DND-41 (cell line): Measurements from ENCODE around the gene OR4K5.

Experiments used
- ATAC-seq: fragments of 200-7000 bp; cut with Tn5 transposase; 3 replicates; pipeline ENCODE4 v1.9.1; 2021; ENCODE audit warnings: low read depth; ENCODE audit not compliant: insufficient read depth
- DNase-seq: peaks from one replicate; pipeline ENCODE4 v3.0.0-alpha.2; 2020
- H2AFZ ChIP-seq: 2 replicates; pipeline ENCODE4 v1.6.0; 2012; ENCODE audit warnings: low read depth, low read length
- H3K27ac ChIP-seq: 2 replicates; pipeline ENCODE4 v1.5.1; 2012; ENCODE audit warnings: low read length, inconsistent platforms
- H3K27me3 ChIP-seq: fragments of 200-600 bp; sonication (generic); 2 replicates; pipeline ENCODE4 v1.6.0; 2012; ENCODE audit warnings: low read length, mild to moderate bottlenecking, inconsistent platforms; ENCODE audit not compliant: insufficient read depth, poor library complexity
- H3K36me3 ChIP-seq: 2 replicates; pipeline ENCODE4 v1.5.1; 2012; ENCODE audit warnings: low read length, inconsistent platforms; ENCODE audit not compliant: insufficient read depth
- H3K4me1 ChIP-seq: 2 replicates; pipeline ENCODE4 v1.5.1; 2012; ENCODE audit warnings: mild to moderate bottlenecking, low read length; ENCODE audit not compliant: insufficient read depth
- H3K4me2 ChIP-seq: 2 replicates; pipeline ENCODE4 v1.6.0; 2012; ENCODE audit warnings: mild to moderate bottlenecking, moderate library complexity, low read length, inconsistent platforms; ENCODE audit not compliant: insufficient read depth
- H3K4me3 ChIP-seq, 2 experiments: fragments of 200-600 bp in 1 of 2; shearing (Covaris generic) in 1 of 2; 2 replicates each; pipeline ENCODE4 v1.5.1; 2012 to 2016; ENCODE audit warnings: inconsistent platforms in 2 of 2, low read length in 2 of 2, mild to moderate bottlenecking in 2 of 2, low read depth in 1 of 2, moderate library complexity in 1 of 2
- H3K79me2 ChIP-seq: 2 replicates; pipeline ENCODE4 v1.6.0; 2012; ENCODE audit warnings: low read length, inconsistent platforms; ENCODE audit not compliant: insufficient read depth
- H3K9ac ChIP-seq: 2 replicates; pipeline ENCODE4 v1.6.0; 2012; ENCODE audit warnings: low read depth, mild to moderate bottlenecking, inconsistent platforms, low read length, moderate library complexity
- H3K9me3 ChIP-seq: 2 replicates; pipeline ENCODE4 v1.5.1; 2012; ENCODE audit warnings: low read length, moderate library complexity, mild to moderate bottlenecking, inconsistent platforms; ENCODE audit not compliant: insufficient read depth, severe bottlenecking
- H4K20me1 ChIP-seq: 2 replicates; pipeline ENCODE4 v1.6.0; 2012; ENCODE audit warnings: low read length; ENCODE audit not compliant: insufficient read depth
- EZH2 ChIP-seq: IDR thresholded peaks from 3 replicates; pipeline ENCODE4 v1.6.1; 2012; ENCODE audit warnings: borderline replicate concordance, low read depth, mild to moderate bottlenecking, moderate library complexity, low read length, inconsistent platforms; ENCODE audit not compliant: severe bottlenecking
- TF ChIP-seq, protein P1 (sequence below): IDR thresholded peaks from 2 replicates; pipeline ENCODE4 v1.5.1; 2012; ENCODE audit warnings: borderline replicate concordance, low read length, moderate library complexity, mild to moderate bottlenecking; ENCODE audit not compliant: poor library complexity, severe bottlenecking; ENCODE audit errors: extremely low read depth

OR4K5 gene

GRCh38 chr14:19918553-19919264 is 1.7 kb upstream of the OR4K5 start:
- ATAC-seq (no peak), DNase-seq (no peak)
- Histone ChIP-seq H2AFZ (no peak overlapping the region), H3K4me3 (no peak overlapping the region), H3K4me2 (no peak overlapping the region), H3K9me3 (no peaks in the 10 kb centered on the region), H3K27ac (no peak overlapping the region), H4K20me1 (no peaks in the 10 kb centered on the region), H3K27me3 (no peaks in the 10 kb centered on the region), H3K79me2 (no peaks in the 10 kb centered on the region), H3K9ac (no peak overlapping the region), H3K36me3 (no peaks in the 10 kb centered on the region), H3K4me1 (no peaks in the 10 kb centered on the region)
- TF ChIP-seq, protein P1, sequence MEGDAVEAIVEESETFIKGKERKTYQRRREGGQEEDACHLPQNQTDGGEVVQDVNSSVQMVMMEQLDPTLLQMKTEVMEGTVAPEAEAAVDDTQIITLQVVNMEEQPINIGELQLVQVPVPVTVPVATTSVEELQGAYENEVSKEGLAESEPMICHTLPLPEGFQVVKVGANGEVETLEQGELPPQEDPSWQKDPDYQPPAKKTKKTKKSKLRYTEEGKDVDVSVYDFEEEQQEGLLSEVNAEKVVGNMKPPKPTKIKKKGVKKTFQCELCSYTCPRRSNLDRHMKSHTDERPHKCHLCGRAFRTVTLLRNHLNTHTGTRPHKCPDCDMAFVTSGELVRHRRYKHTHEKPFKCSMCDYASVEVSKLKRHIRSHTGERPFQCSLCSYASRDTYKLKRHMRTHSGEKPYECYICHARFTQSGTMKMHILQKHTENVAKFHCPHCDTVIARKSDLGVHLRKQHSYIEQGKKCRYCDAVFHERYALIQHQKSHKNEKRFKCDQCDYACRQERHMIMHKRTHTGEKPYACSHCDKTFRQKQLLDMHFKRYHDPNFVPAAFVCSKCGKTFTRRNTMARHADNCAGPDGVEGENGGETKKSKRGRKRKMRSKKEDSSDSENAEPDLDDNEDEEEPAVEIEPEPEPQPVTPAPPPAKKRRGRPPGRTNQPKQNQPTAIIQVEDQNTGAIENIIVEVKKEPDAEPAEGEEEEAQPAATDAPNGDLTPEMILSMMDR, result no peak

DNA sequence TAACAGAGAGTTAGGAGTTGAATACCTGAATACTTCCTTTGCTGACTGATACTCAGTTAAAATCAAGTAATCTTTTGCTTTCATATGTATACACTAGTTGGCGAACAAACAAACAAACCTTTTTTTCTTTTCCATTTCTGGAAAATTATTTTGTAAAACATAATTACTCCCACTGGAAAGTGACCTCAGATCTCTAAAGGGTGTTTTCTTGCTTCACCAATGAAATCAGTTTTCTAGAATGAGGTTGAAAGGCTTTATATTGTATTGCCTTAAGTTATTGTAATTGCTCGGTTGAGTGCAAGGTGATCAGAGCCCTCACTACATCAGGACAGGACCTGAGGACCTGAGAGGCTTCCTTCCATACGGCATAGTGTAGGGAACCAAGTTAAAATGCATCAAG is 10.2 kb downstream of the OR4K5 start, which contains the start of gene OR4K1:
OR4K1 (plus strand) TSS at position 301 of the 400 bp plus-strand sequence. CDS start 4,750 bp downstream, outside the sequence.
- H3K27ac ChIP-seq, result no peak within 1 kb of the TSS
- no peaks in the 10 kb centered on the region for H3K79me2 ChIP-seq
- TF ChIP-seq, protein P1, result no peak
- TF ChIP-seq EZH2, result no peak
- H3K36me3 ChIP-seq, result no peaks in the 10 kb centered on the region
- H3K27me3 ChIP-seq, result no peaks in the 10 kb centered on the region
- DNase-seq (no peak), ATAC-seq (no peak)
- no peak within 1 kb of the TSS for H3K4me2 ChIP-seq
- H2AFZ ChIP-seq, result no peak within 1 kb of the TSS
- no peaks in the 10 kb centered on the region for H3K9me3 ChIP-seq
- no peak within 1 kb of the TSS for H3K9ac ChIP-seq
- no peaks in the 10 kb centered on the region for H4K20me1 ChIP-seq
- no peaks in the 10 kb centered on the region for H3K4me1 ChIP-seq
- H3K4me3 ChIP-seq, result no peak within 1 kb of the TSS

DNA sequence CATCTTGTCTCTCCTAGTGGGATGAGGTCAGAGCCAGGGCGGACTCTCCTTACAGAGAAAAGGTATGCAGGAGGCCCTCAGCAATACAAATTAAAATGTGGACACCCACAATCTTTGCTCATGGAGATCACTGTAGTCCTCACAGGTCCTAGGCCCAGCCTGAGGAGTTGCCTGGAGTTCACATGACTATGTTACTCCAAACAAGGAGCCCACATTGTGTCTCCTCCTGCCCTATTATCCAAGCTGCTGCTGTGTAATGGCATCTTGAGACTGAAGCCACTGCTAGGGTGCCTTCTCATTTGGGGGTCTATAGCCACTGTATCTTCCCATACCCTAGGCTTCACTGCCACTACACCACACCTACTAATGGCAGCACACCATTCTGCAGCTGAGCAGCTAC is 21.3 kb downstream of the OR4K5 start:
- Histone ChIP-seq H3K4me1 (no peaks in the 10 kb centered on the region), H3K9ac (no peak overlapping the region), H4K20me1 (no peaks in the 10 kb centered on the region), H3K79me2 (no peaks in the 10 kb centered on the region), H3K27me3 (no peaks in the 10 kb centered on the region), H3K4me3 (no peak overlapping the region), H3K9me3 (no peaks in the 10 kb centered on the region), H3K36me3 (no peaks in the 10 kb centered on the region), H2AFZ (no peak overlapping the region), H3K4me2 (no peak overlapping the region), H3K27ac (no peak overlapping the region)
- no peak for TF ChIP-seq EZH2
- TF ChIP-seq, protein P1, result no peak
- ATAC-seq (no peak), DNase-seq (no peak)
